ENCODE measurements around the gene COL1A1. TPM values are rescaled to one million over a fixed set of nuclear protein-coding genes. Genes with fewer than 3 reads are reported as not detected.

Gene COL1A1
- total and polyA plus RNA-seq, 3 donors from 2014 or later, result 32.5 to 557 (median 35.1) TPM

DNA sequence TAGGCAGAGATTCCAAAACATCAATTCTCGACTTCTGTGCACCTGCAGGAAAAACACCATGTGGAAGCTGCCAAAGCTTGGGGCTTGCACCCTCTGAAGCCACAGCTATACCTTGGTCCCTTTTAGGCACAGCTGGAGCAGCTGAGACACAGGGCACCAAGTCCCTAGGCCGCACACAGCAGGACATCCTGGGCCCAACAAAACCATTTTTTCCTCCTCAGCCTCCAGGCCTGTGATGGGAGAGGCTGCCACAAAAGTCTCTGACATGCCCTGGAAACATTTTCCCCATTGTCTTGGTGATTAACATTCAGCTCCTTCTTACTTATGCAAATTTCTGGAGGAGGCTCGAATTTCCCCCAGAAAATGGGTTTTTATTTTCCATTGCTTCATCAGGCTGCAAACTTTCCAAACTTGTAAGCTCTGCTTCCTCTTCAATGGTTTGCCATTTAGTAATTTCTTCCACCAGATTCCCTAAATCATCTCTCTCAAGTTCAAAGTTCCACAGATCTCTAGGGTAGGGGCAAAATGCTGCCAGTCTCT, 24.3 kb upstream of the COL1A1 start:
- intact Hi-C loops (cut with DNase I; ENCODE audit: low total_unique reads), result no loop called here
- no peak for DNase-seq
- Histone ChIP-seq H3K4me3 (no peak overlapping the region), H3K4me1 (peaks cover 4% of the 10 kb centered on the region), H3K9me3 (no peaks in the 10 kb centered on the region), H3K27ac (no peak overlapping the region), H3K36me3 (ENCODE audit: low read depth, missing control alignments) (no peaks in the 10 kb centered on the region), H3K27me3 (no peaks in the 10 kb centered on the region)
- TF ChIP-seq CTCF (IDR thresholded peaks at IDR 0.05), result no peak
- no peak for TF ChIP-seq POLR2A (IDR thresholded peaks at IDR 0.05)
- WGBS, 2 donors, result 88 to 91% methylated on average over 3 of the region's 3 CpGs

GRCh38 chr17:50222922-50223321, 21.5 kb upstream of the COL1A1 start:
- TF ChIP-seq CTCF (IDR thresholded peaks at IDR 0.05), result no peak
- no peak for TF ChIP-seq POLR2A (IDR thresholded peaks at IDR 0.05)
- no peaks in the 10 kb centered on the region for H3K27me3 ChIP-seq
- H3K4me3 ChIP-seq, result no peak overlapping the region
- 89% methylated on average over 6 of the region's 6 CpGs for WGBS, 2 donors
- no peaks in the 10 kb centered on the region for H3K9me3 ChIP-seq
- no peak overlapping the region for H3K27ac ChIP-seq
- no peaks in the 10 kb centered on the region for H3K36me3 ChIP-seq (ENCODE audit: low read depth, missing control alignments)
- DNase-seq, result no peak
- peaks cover 24% of the 10 kb centered on the region for H3K4me1 ChIP-seq
- intact Hi-C loops (cut with DNase I; ENCODE audit: low total_unique reads), result no loop called here

DNA sequence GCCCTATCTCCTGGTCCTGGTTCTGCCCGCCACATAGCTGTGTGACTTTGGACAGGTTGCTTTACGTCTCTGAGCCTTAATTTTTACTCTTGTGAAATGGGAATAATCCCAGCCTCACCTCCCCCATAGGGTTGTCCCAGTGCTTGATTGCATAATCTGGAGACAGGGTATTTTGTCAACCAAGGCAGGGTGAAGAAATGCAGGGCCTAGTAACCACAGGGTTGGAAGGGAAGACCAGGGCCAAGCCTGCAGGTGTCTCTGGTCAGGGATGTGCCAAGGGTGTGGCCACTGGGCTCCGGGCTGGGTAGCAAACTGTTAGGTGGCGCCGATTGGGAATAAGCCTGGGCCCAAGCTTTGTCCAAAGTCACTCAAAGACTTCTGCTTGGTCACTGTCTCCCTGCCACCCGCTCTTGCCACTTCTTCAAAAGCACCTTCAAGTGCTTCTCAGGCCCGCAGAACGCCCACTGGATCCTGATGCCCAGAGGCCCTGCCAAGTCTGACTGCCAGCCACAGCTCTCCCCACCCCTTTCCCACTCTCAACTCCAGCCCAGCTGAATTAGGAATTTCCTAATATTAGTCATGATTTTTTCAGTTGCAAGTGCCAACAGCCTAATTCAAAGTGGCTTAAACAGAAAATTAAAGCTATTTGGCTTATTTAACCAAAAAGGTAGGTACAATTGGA, 20.6 kb upstream of the COL1A1 start:
- Histone ChIP-seq H3K9me3 (no peaks in the 10 kb centered on the region), H3K36me3 (ENCODE audit: low read depth, missing control alignments) (no peaks in the 10 kb centered on the region), H3K27ac (no peak overlapping the region), H3K4me3 (no peak overlapping the region), H3K27me3 (no peaks in the 10 kb centered on the region), H3K4me1 (peaks cover 24% of the 10 kb centered on the region)
- TF ChIP-seq CTCF (IDR thresholded peaks at IDR 0.05), result no peak
- no peak for TF ChIP-seq POLR2A (IDR thresholded peaks at IDR 0.05)
- 73 to 80% methylated on average over 8 of the region's 8 CpGs for WGBS, 2 donors
- no peak for DNase-seq
- intact Hi-C loops (cut with DNase I; ENCODE audit: low total_unique reads), result no loop called here

- Histone ChIP-seq H3K36me3 (ENCODE audit: low read depth, missing control alignments) (no peaks in the 10 kb centered on the region), H3K27me3 (no peaks in the 10 kb centered on the region), H3K27ac (peak overlapping the region in 1 of 2 donors; percentile 19), H3K4me1 (peaks cover 24% of the 10 kb centered on the region), H3K4me3 (peak overlapping the region in 1 of 2 donors; percentile 7), H3K9me3 (no peaks in the 10 kb centered on the region)
- intact Hi-C loops (cut with DNase I; ENCODE audit: low total_unique reads), result no loop called here
- TF ChIP-seq CTCF (IDR thresholded peaks at IDR 0.05) (no peak), POLR2A (IDR thresholded peaks at IDR 0.05) (no peak)
- DNase-seq, result no peak
- 57 to 61% methylated on average over 9 of the region's 9 CpGs for WGBS, 2 donors
Observed at GRCh38 chr17:50221266-50221863, 19.9 kb upstream of the COL1A1 start.

Data from testis (tissue), 3 donors.